Neuronal stem cell (in vitro differentiated cells): Measurements from ENCODE around the gene RTEL1.
A peak's percentile ranks its signal among the peaks of the same experiment; 100 is the strongest.

Source experiments
- DNase-seq: peaks from one replicate; pipeline ENCODE4 v3.0.0-alpha.2; 2013; ENCODE audit warnings: low spot score
- H2AFZ ChIP-seq: one replicate; pipeline ENCODE4 v1.6.1; 2013; ENCODE audit warnings: mild to moderate bottlenecking, low read length, inconsistent platforms
- H2AK5ac ChIP-seq: 2 replicates; pipeline ENCODE4 v1.6.1; 2013; ENCODE audit warnings: low read depth, mild to moderate bottlenecking, inconsistent platforms, low read length, moderate library complexity, mixed read lengths
- H2BK120ac ChIP-seq: 2 replicates; pipeline ENCODE4 v1.6.1; 2013; ENCODE audit warnings: low read depth, mild to moderate bottlenecking, inconsistent platforms, low read length, moderate library complexity, mixed read lengths
- H2BK12ac ChIP-seq: one replicate; pipeline ENCODE4 v1.6.1; 2013; ENCODE audit warnings: low read length, inconsistent platforms
- H2BK15ac ChIP-seq: 2 replicates; pipeline ENCODE4 v1.6.1; 2013; ENCODE audit warnings: mild to moderate bottlenecking, low read length, inconsistent platforms, mixed read lengths
- H2BK5ac ChIP-seq: one replicate; pipeline ENCODE4 v1.6.1; 2013; ENCODE audit warnings: inconsistent platforms, mild to moderate bottlenecking, low read length, moderate library complexity
- H3K14ac ChIP-seq: one replicate; pipeline ENCODE4 v1.6.1; 2013; ENCODE audit warnings: low read length, inconsistent platforms
- H3K18ac ChIP-seq: 2 replicates; pipeline ENCODE4 v1.6.1; 2013; ENCODE audit warnings: low read length, inconsistent platforms
- H3K23ac ChIP-seq: 2 replicates; pipeline ENCODE4 v1.6.1; 2013; ENCODE audit warnings: low read depth, mild to moderate bottlenecking, mixed read lengths, low read length, inconsistent platforms; ENCODE audit not compliant: poor library complexity
- H3K27ac ChIP-seq: replicated peaks from 3 replicates; pipeline ENCODE4 v1.5.1; 2013; ENCODE audit warnings: low read length, inconsistent platforms
- H3K27me3 ChIP-seq, 3 experiments: 2 replicates each; pipeline ENCODE4 v1.6.1; 2013; ENCODE audit warnings: low read length in 3 of 3, mild to moderate bottlenecking in 2 of 3, inconsistent platforms in 1 of 3, low read depth in 1 of 3, mixed read lengths in 1 of 3, moderate library complexity in 1 of 3; ENCODE audit not compliant: control insufficient read depth in 3 of 3, insufficient read depth in 3 of 3
- H3K36me3 ChIP-seq, 2 donors: replicated peaks in 1 of 2; 2 replicates each; pipeline ENCODE4 v1.6.1; 2013; ENCODE audit warnings: low read length in 2 of 2; ENCODE audit not compliant: control insufficient read depth in 2 of 2, insufficient read depth in 2 of 2
- H3K4ac ChIP-seq: 2 replicates; pipeline ENCODE4 v1.6.1; 2013; ENCODE audit warnings: inconsistent platforms, mild to moderate bottlenecking, low read length, moderate library complexity
- H3K4me1 ChIP-seq, 2 donors: 1 replicate in 1 of 2; 2 replicates in 1 of 2; pipeline ENCODE4 v1.6.1; 2013; ENCODE audit warnings: low read length in 2 of 2, low read depth in 1 of 2; ENCODE audit not compliant: control insufficient read depth in 2 of 2, insufficient read depth in 1 of 2
- H3K4me2 ChIP-seq: one replicate; pipeline ENCODE4 v1.6.1; 2013; ENCODE audit warnings: mild to moderate bottlenecking, low read length, inconsistent platforms; ENCODE audit not compliant: insufficient read depth, poor library complexity, severe bottlenecking
- H3K4me3 ChIP-seq, 2 donors: 2 replicates each; pipeline ENCODE4 v1.5.1; 2013; ENCODE audit warnings: low read length in 2 of 2, mild to moderate bottlenecking in 2 of 2, inconsistent platforms in 1 of 2, moderate library complexity in 1 of 2
- H3K79me1 ChIP-seq: one replicate; pipeline ENCODE4 v1.6.1; 2013; ENCODE audit warnings: low read depth, mild to moderate bottlenecking, inconsistent platforms, low read length, moderate library complexity
- H3K9ac ChIP-seq: one replicate; pipeline ENCODE4 v1.6.1; 2013; ENCODE audit warnings: mild to moderate bottlenecking, low read depth, low read length, inconsistent platforms; ENCODE audit not compliant: poor library complexity
- H3K9me3 ChIP-seq, 2 donors: replicated peaks in 1 of 2; 2 replicates each; pipeline versions ENCODE3 to v1.6.1; 2013; ENCODE audit warnings: low read length in 2 of 2, mild to moderate bottlenecking in 2 of 2, inconsistent platforms in 1 of 2, low read depth in 1 of 2, mixed read lengths in 1 of 2, moderate library complexity in 1 of 2; ENCODE audit not compliant: control insufficient read depth in 2 of 2, insufficient read depth in 1 of 2
- H4K8ac ChIP-seq: one replicate; pipeline ENCODE4 v1.6.1; 2013; ENCODE audit warnings: low read depth, mild to moderate bottlenecking, inconsistent platforms, low read length, moderate library complexity
- H4K91ac ChIP-seq: one replicate; pipeline ENCODE4 v1.6.1; 2013; ENCODE audit warnings: low read length, low read depth, mild to moderate bottlenecking, inconsistent platforms; ENCODE audit not compliant: poor library complexity
- WGBS, 2 donors: extraction: QIAGEN DNeasy Blood & Tissue Kit; methylation state at CpG; one replicate each; pipeline ENCODE4 v1.1.7; 2013; ENCODE audit warnings: missing lambda C conversion rate in 2 of 2, mixed read lengths in 1 of 2; ENCODE audit not compliant: insufficient read length in 2 of 2, insufficient replicate concordance in 1 of 2; ENCODE audit errors: extremely low coverage in 2 of 2; 5-methylcytosine and 5-hydroxymethylcytosine counted together

The RTEL1 gene

GRCh38 chr20:63736893-63737694 is 79.0 kb downstream of the RTEL1 start:
- no CpG with 5 or more reads among the region's 30 CpGs for WGBS, 2 donors
- H4K91ac ChIP-seq, result peak overlapping the region; percentile 30
- no peak overlapping the region for H3K4ac ChIP-seq
- H2BK15ac ChIP-seq, result no peak overlapping the region
- peak overlapping the region; percentile 97 for H3K4me2 ChIP-seq
- H3K9ac ChIP-seq, result peak overlapping the region; percentile 94
- H2AK5ac ChIP-seq, result peak overlapping the region; percentile 88
- no peak overlapping the region for H3K14ac ChIP-seq
- H3K9me3 ChIP-seq, result peaks cover 0 to 1% of the 10 kb centered on the region in 2 donors
- H2AFZ ChIP-seq, result no peak overlapping the region
- H3K27me3 ChIP-seq, result no peaks in the 10 kb centered on the region
- H3K18ac ChIP-seq, result peak overlapping the region; percentile 48
- no peak overlapping the region for H4K8ac ChIP-seq
- peaks cover 33% of the 10 kb centered on the region for H3K79me1 ChIP-seq
- no peak overlapping the region for H2BK12ac ChIP-seq
- peak overlapping the region; percentile 83 for H3K23ac ChIP-seq
- H2BK120ac ChIP-seq, result no peak overlapping the region
- H3K27ac ChIP-seq, result no peak overlapping the region
- no peak for DNase-seq
- peaks cover 28 to 47% of the 10 kb centered on the region in 2 donors for H3K36me3 ChIP-seq
- peaks cover 10 to 20% of the 10 kb centered on the region in 2 donors for H3K4me1 ChIP-seq
- peak overlapping the region; percentile 75 for H2BK5ac ChIP-seq
- no peak overlapping the region for H3K4me3 ChIP-seq

GRCh38 chr20:63737695-63737944 is 79.5 kb downstream of the RTEL1 start:
- peaks cover 30 to 53% of the 10 kb centered on the region in 2 donors for H3K36me3 ChIP-seq
- no peak overlapping the region for H3K14ac ChIP-seq
- no peak overlapping the region for H4K91ac ChIP-seq
- H3K4me2 ChIP-seq, result peak overlapping the region; percentile 97
- H2BK15ac ChIP-seq, result no peak overlapping the region
- H2AFZ ChIP-seq, result no peak overlapping the region
- H2AK5ac ChIP-seq, result peak overlapping the region; percentile 88
- DNase-seq, result no peak
- H3K27me3 ChIP-seq, result no peaks in the 10 kb centered on the region
- WGBS, 2 donors, result no CpG with 5 or more reads among the region's 26 CpGs
- H3K4me1 ChIP-seq, result peaks cover 10 to 20% of the 10 kb centered on the region in 2 donors
- H3K79me1 ChIP-seq, result peaks cover 30% of the 10 kb centered on the region
- H2BK12ac ChIP-seq, result no peak overlapping the region
- no peak overlapping the region for H4K8ac ChIP-seq
- no peaks in the 10 kb centered on the region for H3K9me3 ChIP-seq
- H3K4ac ChIP-seq, result no peak overlapping the region
- no peak overlapping the region for H2BK120ac ChIP-seq
- no peak overlapping the region for H2BK5ac ChIP-seq
- no peak overlapping the region for H3K27ac ChIP-seq
- H3K23ac ChIP-seq, result peak overlapping the region; percentile 83
- H3K4me3 ChIP-seq, result peak overlapping the region in 1 of 2 donors; percentile 68
- H3K9ac ChIP-seq, result peak overlapping the region; percentile 94
- H3K18ac ChIP-seq, result peak overlapping the region; percentile 92

- no peak overlapping the region for H3K4ac ChIP-seq
- peak overlapping the region; percentile 92 for H3K18ac ChIP-seq
- H2AFZ ChIP-seq, result no peak overlapping the region
- peaks cover 32 to 57% of the 10 kb centered on the region in 2 donors for H3K36me3 ChIP-seq
- no peak overlapping the region for H4K91ac ChIP-seq
- peak overlapping the region; percentile 81 for H2BK15ac ChIP-seq
- no CpG with 5 or more reads among the region's 43 CpGs for WGBS, 2 donors
- H3K4me3 ChIP-seq, result peak overlapping the region in 1 of 2 donors; percentile 68
- H3K4me1 ChIP-seq, result peaks cover 10 to 20% of the 10 kb centered on the region in 2 donors
- no peaks in the 10 kb centered on the region for H3K9me3 ChIP-seq
- no peak for DNase-seq
- H2BK12ac ChIP-seq, result peak overlapping the region; percentile 30
- no peak overlapping the region for H4K8ac ChIP-seq
- H3K9ac ChIP-seq, result peak overlapping the region; percentile 94
- H3K27me3 ChIP-seq, result no peaks in the 10 kb centered on the region
- H3K4me2 ChIP-seq, result peak overlapping the region; percentile 97
- peak overlapping the region; percentile 63 for H3K14ac ChIP-seq
- H2AK5ac ChIP-seq, result peak overlapping the region; percentile 88
- H2BK120ac ChIP-seq, result no peak overlapping the region
- H2BK5ac ChIP-seq, result peak overlapping the region; percentile 44
- H3K79me1 ChIP-seq, result peaks cover 25% of the 10 kb centered on the region
- no peak overlapping the region for H3K27ac ChIP-seq
- peak overlapping the region; percentile 85 for H3K23ac ChIP-seq
Observed at GRCh38 chr20:63737945-63738686, 80.0 kb downstream of the RTEL1 start.

DNA sequence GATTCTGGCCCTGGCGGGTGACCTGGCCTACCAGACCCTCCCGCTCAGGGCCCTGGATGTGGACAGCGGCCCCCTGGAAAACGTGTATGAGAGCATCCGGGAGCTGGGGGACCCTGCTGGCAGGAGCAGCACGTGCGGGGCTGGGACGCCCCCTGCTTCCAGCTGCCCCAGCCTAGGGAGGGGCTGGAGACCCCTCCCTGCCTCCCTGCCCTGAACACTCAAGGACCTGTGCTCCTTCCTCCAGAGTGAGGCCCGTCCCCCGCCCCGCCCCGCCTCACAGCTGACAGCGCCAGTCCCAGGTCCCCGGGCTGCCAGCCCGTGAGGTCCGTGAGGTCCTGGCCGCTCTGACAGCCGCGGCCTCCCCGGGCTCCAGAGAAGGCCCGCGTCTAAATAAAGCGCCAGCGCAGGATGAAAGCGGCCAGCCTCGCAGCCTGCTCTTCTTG is 80.6 kb downstream of the RTEL1 start:
- peak; percentile 70 for DNase-seq
- Histone ChIP-seq H3K4me1 (peaks cover 10 to 20% of the 10 kb centered on the region in 2 donors), H3K79me1 (peaks cover 19% of the 10 kb centered on the region), H3K14ac (no peak overlapping the region), H3K9me3 (no peaks in the 10 kb centered on the region), H2BK12ac (peak overlapping the region; percentile 30), H3K36me3 (peaks cover 31 to 57% of the 10 kb centered on the region in 2 donors), H2BK5ac (peak overlapping the region; percentile 44), H4K8ac (no peak overlapping the region), H3K9ac (peak overlapping the region; percentile 77), H3K27me3 (no peaks in the 10 kb centered on the region), H3K4ac (no peak overlapping the region), H2AFZ (peak overlapping the region; percentile 91), H2AK5ac (peak overlapping the region; percentile 88), H3K27ac (peak overlapping the region; percentile 56), H3K4me3 (peak overlapping the region in 1 of 2 donors; percentile 57), H3K23ac (peak overlapping the region; percentile 25), H4K91ac (no peak overlapping the region), H2BK15ac (peak overlapping the region; percentile 81), H2BK120ac (no peak overlapping the region), H3K18ac (peak overlapping the region; percentile 90), H3K4me2 (peak overlapping the region; percentile 97)
- no CpG with 5 or more reads among the region's 26 CpGs for WGBS, 2 donors
